ENCODE results near the gene XDH.

Gene XDH

DNA sequence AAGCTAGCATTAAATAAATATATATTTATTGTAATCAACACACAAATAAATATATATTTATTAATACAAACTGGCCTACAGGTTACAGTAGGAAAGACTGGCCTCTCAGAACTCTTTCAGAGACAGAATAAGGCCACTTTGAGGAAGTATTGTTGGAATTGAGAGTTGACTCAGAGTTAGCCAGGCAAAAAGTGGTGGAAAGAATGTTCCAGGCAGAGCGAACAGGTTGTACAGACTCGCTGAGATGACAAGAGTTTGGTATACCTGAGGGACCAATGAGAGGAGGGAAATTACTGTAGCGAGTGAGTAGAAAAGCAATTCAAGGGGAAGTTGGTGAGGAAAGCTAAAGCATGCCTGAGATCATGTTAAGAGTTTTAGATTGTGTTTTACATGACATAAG, 19.0 kb upstream of the XDH start:
- H3K9me3 ChIP-seq (replicated peaks; ENCODE audit: insufficient read depth, low read length): no peaks in the 10 kb centered on the region
- TF ChIP-seq EZH2phosphoT487 (IDR thresholded peaks at IDR 0.05; ENCODE audit: low read length): no peak
- TF ChIP-seq EZH2 (optimal IDR thresholded peaks at IDR 0.05; ENCODE audit: low read depth, low read length): no peak
- TF ChIP-seq, protein P1, sequence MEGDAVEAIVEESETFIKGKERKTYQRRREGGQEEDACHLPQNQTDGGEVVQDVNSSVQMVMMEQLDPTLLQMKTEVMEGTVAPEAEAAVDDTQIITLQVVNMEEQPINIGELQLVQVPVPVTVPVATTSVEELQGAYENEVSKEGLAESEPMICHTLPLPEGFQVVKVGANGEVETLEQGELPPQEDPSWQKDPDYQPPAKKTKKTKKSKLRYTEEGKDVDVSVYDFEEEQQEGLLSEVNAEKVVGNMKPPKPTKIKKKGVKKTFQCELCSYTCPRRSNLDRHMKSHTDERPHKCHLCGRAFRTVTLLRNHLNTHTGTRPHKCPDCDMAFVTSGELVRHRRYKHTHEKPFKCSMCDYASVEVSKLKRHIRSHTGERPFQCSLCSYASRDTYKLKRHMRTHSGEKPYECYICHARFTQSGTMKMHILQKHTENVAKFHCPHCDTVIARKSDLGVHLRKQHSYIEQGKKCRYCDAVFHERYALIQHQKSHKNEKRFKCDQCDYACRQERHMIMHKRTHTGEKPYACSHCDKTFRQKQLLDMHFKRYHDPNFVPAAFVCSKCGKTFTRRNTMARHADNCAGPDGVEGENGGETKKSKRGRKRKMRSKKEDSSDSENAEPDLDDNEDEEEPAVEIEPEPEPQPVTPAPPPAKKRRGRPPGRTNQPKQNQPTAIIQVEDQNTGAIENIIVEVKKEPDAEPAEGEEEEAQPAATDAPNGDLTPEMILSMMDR (IDR thresholded peaks at IDR 0.05; ENCODE audit: low read length): no peak
- H3K36me3 ChIP-seq (replicated peaks; ENCODE audit: insufficient read depth, low read length): no peaks in the 10 kb centered on the region
- DNase-seq: no peak
- no peak overlapping the region for H3K4me3 ChIP-seq (ENCODE audit: low read length)
- no peaks in the 10 kb centered on the region for H3K27me3 ChIP-seq (replicated peaks; ENCODE audit: insufficient read depth, low read length)
- H3K9me2 ChIP-seq (replicated peaks; ENCODE audit: insufficient read depth, low read length): no peaks in the 10 kb centered on the region
- H3K9ac ChIP-seq (ENCODE audit: low read length): no peak overlapping the region
- H3F3A ChIP-seq (ENCODE audit: insufficient read depth, low read length): no peaks in the 10 kb centered on the region
- H4K20me1 ChIP-seq (ENCODE audit: insufficient read depth, low read length): no peaks in the 10 kb centered on the region
- H3K4me1 ChIP-seq (ENCODE audit: low read length): peaks cover 16% of the 10 kb centered on the region
- H3K27ac ChIP-seq (ENCODE audit: low read length): no peak overlapping the region
- H3K4me2 ChIP-seq (ENCODE audit: low read depth, low read length): no peak overlapping the region
- H2AFZ ChIP-seq (ENCODE audit: low read length): no peak overlapping the region
- no peaks in the 10 kb centered on the region for H3K79me2 ChIP-seq (ENCODE audit: low read length)

DNA sequence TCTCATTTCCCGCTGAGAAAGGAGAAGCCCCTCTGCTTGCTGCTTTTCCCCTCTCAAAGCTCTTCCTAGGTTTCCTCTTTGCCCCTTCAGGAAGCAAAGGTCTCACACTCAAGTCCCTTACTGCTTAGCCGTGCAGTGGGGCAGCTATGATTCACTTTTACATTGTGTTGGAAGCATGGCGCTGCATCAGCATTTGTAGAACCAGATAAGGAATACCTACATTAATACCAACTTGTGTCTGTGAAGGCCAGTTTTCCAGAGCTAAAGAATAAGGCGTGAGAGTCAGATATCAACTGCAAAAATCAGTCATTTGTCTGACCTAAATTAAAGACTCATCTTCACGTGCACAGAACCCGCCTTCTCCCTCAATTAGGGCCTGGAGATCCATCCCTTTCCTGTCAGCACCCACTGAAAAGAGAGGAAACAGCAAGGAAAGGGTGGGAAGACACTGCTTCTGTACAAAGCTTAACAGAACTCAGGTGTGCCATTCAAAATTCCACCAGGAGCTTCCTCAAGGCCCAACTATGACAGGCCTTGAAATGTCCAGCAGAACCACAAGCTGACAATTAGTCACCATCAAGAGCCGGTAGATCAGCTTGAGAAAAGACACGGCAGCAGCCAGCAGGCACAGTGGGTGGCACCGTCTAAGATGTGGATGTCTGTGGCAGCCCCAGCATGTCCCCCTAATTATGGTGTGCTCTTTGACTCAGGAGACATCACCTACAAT, 16.1 kb upstream of the XDH start:
- Histone ChIP-seq H3K27me3 (replicated peaks; ENCODE audit: insufficient read depth, low read length) (no peaks in the 10 kb centered on the region), H3F3A (ENCODE audit: insufficient read depth, low read length) (no peaks in the 10 kb centered on the region), H3K27ac (ENCODE audit: low read length) (no peak overlapping the region), H3K36me3 (replicated peaks; ENCODE audit: insufficient read depth, low read length) (no peaks in the 10 kb centered on the region), H3K4me3 (ENCODE audit: low read length) (no peak overlapping the region), H3K9me3 (replicated peaks; ENCODE audit: insufficient read depth, low read length) (no peaks in the 10 kb centered on the region), H3K9ac (ENCODE audit: low read length) (no peak overlapping the region), H3K4me2 (ENCODE audit: low read depth, low read length) (peak overlapping the region; percentile 73; the same call in 1 of the 2 replicates), H4K20me1 (ENCODE audit: insufficient read depth, low read length) (no peaks in the 10 kb centered on the region), H3K79me2 (ENCODE audit: low read length) (no peaks in the 10 kb centered on the region), H3K4me1 (ENCODE audit: low read length) (peaks cover 16% of the 10 kb centered on the region), H2AFZ (ENCODE audit: low read length) (no peak overlapping the region), H3K9me2 (replicated peaks; ENCODE audit: insufficient read depth, low read length) (no peaks in the 10 kb centered on the region)
- TF ChIP-seq EZH2phosphoT487 (IDR thresholded peaks at IDR 0.05; ENCODE audit: low read length): no peak
- no peak for TF ChIP-seq EZH2 (optimal IDR thresholded peaks at IDR 0.05; ENCODE audit: low read depth, low read length)
- TF ChIP-seq, protein P1 (IDR thresholded peaks at IDR 0.05; ENCODE audit: low read length): no peak
- no peak for DNase-seq

DNA sequence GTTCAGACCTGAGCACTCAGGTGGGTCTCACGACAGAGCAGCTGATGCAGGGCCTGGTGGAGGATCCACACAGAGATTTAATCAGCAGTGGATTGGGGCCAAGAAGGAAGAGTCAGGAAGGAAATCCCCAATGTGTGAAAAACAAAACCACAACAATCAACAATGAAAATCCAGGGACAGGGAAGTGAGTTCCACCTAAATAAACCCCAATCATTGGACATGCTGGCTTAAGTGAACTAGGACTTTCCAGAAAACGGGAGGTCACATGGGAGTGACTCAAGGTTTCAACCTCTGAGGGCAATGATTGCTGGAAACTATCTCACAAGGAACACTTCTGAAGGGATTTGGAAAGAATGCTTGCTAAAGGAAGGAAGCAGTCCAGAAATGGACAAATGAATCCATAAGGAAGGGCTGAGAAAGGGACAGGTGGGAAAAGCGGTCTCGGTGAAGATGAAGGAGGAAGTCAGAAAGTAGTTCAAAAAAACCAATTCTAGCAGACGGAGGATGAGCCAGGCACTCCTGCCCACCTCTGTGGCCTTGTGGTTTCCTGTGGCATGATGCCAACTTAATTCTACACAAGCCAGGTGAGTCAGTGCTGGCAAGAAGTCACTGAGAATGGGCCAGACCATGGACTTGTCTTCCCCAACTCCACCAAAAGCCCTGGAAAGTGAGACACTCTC, 15.4 kb upstream of the XDH start:
- no peaks in the 10 kb centered on the region for H3K9me3 ChIP-seq (replicated peaks; ENCODE audit: insufficient read depth, low read length)
- no peak overlapping the region for H2AFZ ChIP-seq (ENCODE audit: low read length)
- no peaks in the 10 kb centered on the region for H3K9me2 ChIP-seq (replicated peaks; ENCODE audit: insufficient read depth, low read length)
- H3K27ac ChIP-seq (ENCODE audit: low read length): no peak overlapping the region
- no peaks in the 10 kb centered on the region for H3K36me3 ChIP-seq (replicated peaks; ENCODE audit: insufficient read depth, low read length)
- peak overlapping the region; percentile 73 for H3K4me2 ChIP-seq (ENCODE audit: low read depth, low read length)
- TF ChIP-seq EZH2phosphoT487 (IDR thresholded peaks at IDR 0.05; ENCODE audit: low read length) (no peak), EZH2 (optimal IDR thresholded peaks at IDR 0.05; ENCODE audit: low read depth, low read length) (no peak)
- TF ChIP-seq, protein P1 (IDR thresholded peaks at IDR 0.05; ENCODE audit: low read length): no peak
- no peaks in the 10 kb centered on the region for H3K79me2 ChIP-seq (ENCODE audit: low read length)
- H3K4me1 ChIP-seq (ENCODE audit: low read length): peaks cover 16% of the 10 kb centered on the region
- H3K9ac ChIP-seq (ENCODE audit: low read length): no peak overlapping the region
- H3K27me3 ChIP-seq (replicated peaks; ENCODE audit: insufficient read depth, low read length): no peaks in the 10 kb centered on the region
- DNase-seq: peak; percentile 86
- H3F3A ChIP-seq (ENCODE audit: insufficient read depth, low read length): no peaks in the 10 kb centered on the region
- 0 out of 2 replicates have a peak overlapping the region, but pooled peaks have one; percentile 1 for H3K4me3 ChIP-seq (ENCODE audit: low read length)
- H4K20me1 ChIP-seq (ENCODE audit: insufficient read depth, low read length): no peaks in the 10 kb centered on the region

Measured in MM.1S (cell line).